ENCODE data around the gene PTPN21.

- TF ChIP-seq POLR2A (IDR thresholded peaks at IDR 0.05; ENCODE audit: low read length) = no peak
- TF ChIP-seq GATA1 (IDR thresholded peaks at IDR 0.05; ENCODE audit: low read depth, low read length) = no peak
Observed at GRCh38 chr14:88424573-88424972, 130.2 kb downstream of the PTPN21 start.

Data from erythroblast (primary cell).